Lower lobe of right lung (tissue), 2 donors: Measurements from ENCODE around the gene MRPL33. TPM values are rescaled to one million over a fixed set of nuclear protein-coding genes. Genes with fewer than 3 reads are reported as not detected.
A peak's percentile ranks its signal among the peaks of the same experiment; 100 is the strongest.

Experiments used
- ATAC-seq, 2 donors: fragments of 200-7000 bp; cut with Tn5 transposase; one replicate each; pipeline ENCODE4 v1.9.1; 2020 to 2022; ENCODE audit warnings: mild to moderate bottlenecking in 2 of 2, moderate library complexity in 2 of 2
- DNase-seq: peaks from one replicate; pipeline ENCODE4 v3.0.0-alpha.2; 2020
- H3K27ac ChIP-seq: fragments of 200-600 bp; one replicate; pipeline ENCODE4 v1.8.0; 2022
- H3K27me3 ChIP-seq: fragments of 200-600 bp; one replicate; pipeline ENCODE4 v1.8.0; 2022; ENCODE audit warnings: low read depth
- H3K36me3 ChIP-seq: fragments of 200-600 bp; one replicate; pipeline ENCODE4 v1.8.0; 2022; ENCODE audit warnings: mild to moderate bottlenecking
- H3K4me1 ChIP-seq: fragments of 200-600 bp; one replicate; pipeline ENCODE4 v1.8.0; 2022
- H3K4me3 ChIP-seq: fragments of 200-600 bp; one replicate; pipeline ENCODE4 v1.8.0; 2022; ENCODE audit warnings: mild to moderate bottlenecking
- H3K9me3 ChIP-seq: fragments of 200-600 bp; one replicate; pipeline ENCODE4 v1.8.0; 2022
- CTCF ChIP-seq: fragments of 200-600 bp; IDR thresholded peaks from one replicate; pipeline ENCODE4 v1.8.0; 2022; ENCODE audit warnings: antibody characterized with exemption, mild to moderate bottlenecking
- intact Hi-C: fragments of 100-400 bp; cut with DNase I; formaldehyde crosslinking; loops from one replicate; pipeline ENCODE4 v1.11.0; 2022
- total RNA-seq: library from RNA; stranded (reverse); fragmentation: NEBNext Ultra II Directional; extraction: Animal tissue kit (Norgen Biotek cat#: 25700); gene quantifications from one replicate; pipeline ENCODE4 v1.2.1, GENCODE V29; 2021
- donor health status: DM: no; HTN: yes; CAD: no; lungs with severe emphysema.

MRPL33 gene
- total RNA-seq, 1 donor from 2014 or later: 93.3 TPM

GRCh38 chr2:27730261-27730662, 41.3 kb upstream of the MRPL33 start:
- Histone ChIP-seq H3K27ac (peak overlapping the region; percentile 66), H3K36me3 (no peaks in the 10 kb centered on the region), H3K4me3 (no peak overlapping the region), H3K4me1 (peaks cover 52% of the 10 kb centered on the region), H3K27me3 (no peaks in the 10 kb centered on the region), H3K9me3 (no peaks in the 10 kb centered on the region)
- no peak for TF ChIP-seq CTCF
- ATAC-seq: peak; percentile 22 to 31
- no peak for DNase-seq
- intact Hi-C loops: no loop called here

GRCh38 chr2:27730980-27731691, 40.4 kb upstream of the MRPL33 start:
- TF ChIP-seq CTCF: no peak
- ATAC-seq (no peak), DNase-seq (no peak)
- Histone ChIP-seq H3K27me3 (no peaks in the 10 kb centered on the region), H3K36me3 (no peaks in the 10 kb centered on the region), H3K9me3 (no peaks in the 10 kb centered on the region), H3K4me3 (no peak overlapping the region), H3K27ac (peak overlapping the region; percentile 66), H3K4me1 (peaks cover 59% of the 10 kb centered on the region)
- intact Hi-C loops: no loop called here

- no peaks in the 10 kb centered on the region for H3K27me3 ChIP-seq
- H3K4me1 ChIP-seq: peaks cover 50% of the 10 kb centered on the region
- no peaks in the 10 kb centered on the region for H3K9me3 ChIP-seq
- intact Hi-C loops: no loop called here
- H3K4me3 ChIP-seq: no peak overlapping the region
- TF ChIP-seq CTCF: no peak
- H3K36me3 ChIP-seq: no peaks in the 10 kb centered on the region
- DNase-seq (no peak), ATAC-seq (no peak)
- H3K27ac ChIP-seq: no peak overlapping the region
Observed at GRCh38 chr2:27734305-27734704, 37.2 kb upstream of the MRPL33 start.

- TF ChIP-seq CTCF: no peak
- no peaks in the 10 kb centered on the region for H3K27me3 ChIP-seq
- peaks cover 40% of the 10 kb centered on the region for H3K4me1 ChIP-seq
- ATAC-seq (peak; percentile 96 to 98), DNase-seq (peak; percentile 88)
- no peaks in the 10 kb centered on the region for H3K36me3 ChIP-seq
- no peaks in the 10 kb centered on the region for H3K9me3 ChIP-seq
- H3K4me3 ChIP-seq: peak overlapping the region; percentile 62
- peak overlapping the region; percentile 85 for H3K27ac ChIP-seq
- intact Hi-C loops: no loop called here
Observed at GRCh38 chr2:27735263-27735904, 36.1 kb upstream of the MRPL33 start.

- Histone ChIP-seq H3K27me3 (no peaks in the 10 kb centered on the region), H3K36me3 (no peaks in the 10 kb centered on the region), H3K27ac (peak overlapping the region; percentile 85), H3K9me3 (no peaks in the 10 kb centered on the region), H3K4me3 (peak overlapping the region; percentile 62), H3K4me1 (peaks cover 32% of the 10 kb centered on the region)
- peak in 1 of 2 donors; percentile 7 for ATAC-seq
- no peak for DNase-seq
- no peak for TF ChIP-seq CTCF
- intact Hi-C loops: no loop called here
Observed at GRCh38 chr2:27736031-27736889, 35.3 kb upstream of the MRPL33 start.
